ENCODE measurements around the gene GAGE13.
"Not testable (repeated sequence)": the region's sequence is repeated elsewhere in the genome, so short reads cannot be mapped to it uniquely, and the experiment has no call there.

GAGE13 gene, protein sequence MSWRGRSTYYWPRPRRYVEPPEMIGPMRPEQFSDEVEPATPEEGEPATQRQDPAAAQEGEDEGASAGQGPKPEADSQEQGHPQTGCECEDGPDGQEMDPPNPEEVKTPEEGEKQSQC

DNA sequence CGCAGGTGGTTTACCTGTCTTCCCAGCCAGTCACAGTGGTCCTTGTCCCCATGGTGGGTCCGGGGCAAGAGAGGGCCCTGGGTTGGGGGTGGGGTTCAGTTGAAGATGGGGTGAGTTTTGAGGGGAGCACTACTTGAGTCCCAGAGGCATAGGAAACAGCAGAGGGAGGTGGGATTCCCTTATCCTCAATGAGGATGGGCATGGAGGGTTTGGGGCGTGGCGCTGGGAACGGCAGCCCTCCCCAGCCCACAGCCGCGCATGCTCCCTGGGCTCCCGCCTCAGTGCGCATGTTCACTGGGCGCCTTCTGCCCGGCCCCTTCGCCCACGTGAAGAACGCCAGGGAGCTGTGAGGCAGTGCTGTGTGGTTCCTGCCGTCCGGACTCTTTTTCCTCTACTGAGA is at the start of gene GAGE13:
Gene GAGE13, plus strand, starts transcription at position 301 of the 400 bp plus-strand sequence. CDS start 1,156 bp downstream, outside the sequence.
- DNase-seq: not testable (repeated sequence)

GRCh38 chrX:49282647-49283011 is 48.8 kb upstream of the GAGE13 start:
- no peak for DNase-seq

DNA sequence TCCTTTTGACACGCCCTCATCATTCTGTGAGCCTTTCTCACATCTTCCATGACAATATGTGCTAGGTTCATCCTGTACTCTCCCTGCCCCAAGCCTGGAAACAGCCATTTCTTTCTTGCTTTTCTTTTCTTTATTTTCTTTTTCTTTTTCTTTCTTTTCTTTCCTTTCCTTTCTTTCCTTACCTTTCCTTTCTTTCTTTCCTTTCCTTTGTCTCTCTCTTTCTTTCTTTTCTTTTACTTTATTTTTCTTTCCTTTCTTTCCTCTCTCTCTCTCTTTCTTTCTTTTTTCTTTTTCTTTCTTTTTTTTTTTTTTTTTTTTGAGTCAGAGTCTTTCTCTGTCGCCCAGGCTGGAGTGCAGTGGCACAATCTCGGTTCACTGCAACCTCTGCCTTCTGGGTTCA is 47.2 kb upstream of the GAGE13 start:
- no peak for DNase-seq

- no peak for DNase-seq
These were observed 45.2 kb upstream of the GAGE13 start for GRCh38 chrX:49286136-49286535.

DNA sequence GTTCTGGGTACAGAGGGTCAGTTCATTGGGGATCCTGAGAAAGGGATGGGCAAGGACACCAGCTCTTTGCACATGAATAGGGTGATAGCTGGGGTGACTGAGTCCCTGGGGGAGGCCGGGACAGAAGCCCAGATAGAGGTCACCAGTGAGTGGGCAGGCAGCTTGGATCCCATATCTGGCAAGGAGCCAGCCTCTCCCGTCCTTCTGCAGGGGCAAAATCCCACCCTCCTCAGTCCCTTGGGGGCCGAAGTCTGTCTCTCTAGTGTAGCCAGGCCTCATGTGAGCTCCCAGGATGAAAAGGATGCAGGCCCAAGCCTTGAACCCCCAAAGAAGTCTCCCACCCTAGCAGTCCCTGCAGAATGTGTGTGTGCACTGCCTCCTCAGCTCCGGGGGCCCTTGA is 44.8 kb upstream of the GAGE13 start:
- no peak for DNase-seq

DNA sequence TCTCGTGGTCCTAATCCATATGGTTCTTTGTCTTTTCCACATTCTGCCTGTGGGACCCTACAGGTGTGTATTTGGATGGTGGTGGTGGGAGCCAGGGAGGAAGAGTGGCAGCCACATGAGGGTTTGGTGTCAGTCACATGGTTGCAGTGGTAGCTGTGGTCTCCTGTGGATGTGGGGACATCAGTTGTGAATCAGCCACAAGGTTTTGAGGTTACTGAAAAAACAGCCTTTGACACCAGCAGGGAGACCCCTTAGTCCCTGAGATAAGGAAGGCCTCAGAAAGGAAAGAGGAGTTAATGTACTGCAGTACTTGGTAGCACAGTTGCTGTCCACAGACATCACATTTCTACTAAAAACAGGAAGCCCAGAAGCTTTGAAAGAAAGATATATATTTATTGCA is 43.7 kb upstream of the GAGE13 start:
- no peak for DNase-seq

GRCh38 chrX:49290215-49290614 is 41.2 kb upstream of the GAGE13 start:
- DNase-seq: no peak

- peak; percentile 18 to 53 (median 48) for DNase-seq
These were observed 39.6 kb upstream of the GAGE13 start for GRCh38 chrX:49291615-49292337.

GRCh38 chrX:49292400-49293362 is 38.7 kb upstream of the GAGE13 start:
- DNase-seq: peak in 1 of 4 experiments; percentile 5

DNA sequence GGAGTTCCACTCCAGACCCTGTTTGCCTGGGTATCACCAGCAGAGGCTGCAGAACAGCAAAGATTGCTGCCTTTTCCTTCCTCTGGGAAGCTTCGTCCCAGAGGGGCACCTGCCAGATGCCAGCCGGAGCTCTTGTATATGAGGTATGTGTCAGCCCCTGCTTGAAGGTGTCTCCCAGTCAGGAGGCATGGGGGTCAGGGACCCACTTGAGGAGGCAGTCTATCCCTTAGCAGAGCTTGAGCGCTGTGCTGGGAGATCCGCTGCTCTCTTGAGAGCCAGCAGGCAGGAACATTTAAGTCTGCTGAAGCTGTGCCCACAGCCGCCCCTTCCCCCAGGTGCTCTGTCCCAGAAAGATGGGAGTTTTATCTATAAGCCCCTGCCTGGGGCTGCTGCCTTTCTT is 32.1 kb upstream of the GAGE13 start:
- DNase-seq: not testable (repeated sequence)

DNA sequence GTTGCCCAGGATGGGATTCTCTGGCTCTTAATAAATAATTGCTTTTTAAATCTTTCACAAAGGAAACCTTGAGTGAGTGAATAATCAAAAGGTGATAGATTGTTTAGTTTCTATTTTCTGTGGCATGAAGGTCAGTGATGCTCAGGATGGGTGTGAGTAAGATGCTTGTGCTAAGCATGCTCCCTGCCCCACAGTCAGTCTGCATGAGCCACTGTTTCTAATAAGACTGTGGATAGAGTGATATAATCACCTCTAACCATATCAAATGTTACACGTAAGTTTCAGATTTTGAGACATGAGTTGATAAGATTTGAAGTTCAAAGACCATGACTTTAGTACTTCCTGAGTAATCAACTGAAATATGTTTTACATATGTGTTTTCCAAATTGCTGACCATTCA is 30.7 kb upstream of the GAGE13 start:
- DNase-seq: no peak

GRCh38 chrX:49303346-49303745 is 28.0 kb upstream of the GAGE13 start, which contains the start of gene GAGE10:
GAGE10 (plus strand) TSS chrX:49303646; CDS start chrX:49304860, 1,214 bp downstream.
- no peak for DNase-seq

DNA sequence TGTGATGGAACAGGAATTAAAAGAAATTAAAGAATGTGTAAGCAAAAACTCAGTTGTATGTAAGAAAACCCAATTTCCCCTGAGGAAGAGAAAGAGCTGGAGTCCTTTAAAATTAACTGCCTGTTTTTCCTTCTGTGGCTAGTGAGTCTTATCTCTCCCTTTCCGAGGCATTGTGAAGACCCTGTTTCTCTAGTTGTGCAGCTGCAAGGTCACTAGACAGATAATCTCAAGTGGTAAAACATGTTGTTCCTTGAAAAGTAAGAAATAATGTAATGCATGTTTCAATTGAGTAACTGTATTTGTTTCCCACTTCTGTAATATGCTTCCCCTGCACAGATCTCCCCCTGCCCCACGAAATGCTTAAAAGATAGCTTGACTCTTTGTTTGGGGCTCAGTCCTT is 23.6 kb upstream of the GAGE13 start:
- not testable (repeated sequence) for DNase-seq

- DNase-seq: peak in 1 of 4 experiments; percentile 7
These were observed 22.6 kb upstream of the GAGE13 start for GRCh38 chrX:49308604-49309269.

GRCh38 chrX:49309401-49309981 is 21.9 kb upstream of the GAGE13 start:
- DNase-seq: peak in 1 of 4 experiments; percentile 4

- no peak for DNase-seq
These were observed 21.0 kb upstream of the GAGE13 start for GRCh38 chrX:49310371-49310770.

GRCh38 chrX:49312176-49312575 is 19.2 kb upstream of the GAGE13 start:
- DNase-seq: no peak

DNA sequence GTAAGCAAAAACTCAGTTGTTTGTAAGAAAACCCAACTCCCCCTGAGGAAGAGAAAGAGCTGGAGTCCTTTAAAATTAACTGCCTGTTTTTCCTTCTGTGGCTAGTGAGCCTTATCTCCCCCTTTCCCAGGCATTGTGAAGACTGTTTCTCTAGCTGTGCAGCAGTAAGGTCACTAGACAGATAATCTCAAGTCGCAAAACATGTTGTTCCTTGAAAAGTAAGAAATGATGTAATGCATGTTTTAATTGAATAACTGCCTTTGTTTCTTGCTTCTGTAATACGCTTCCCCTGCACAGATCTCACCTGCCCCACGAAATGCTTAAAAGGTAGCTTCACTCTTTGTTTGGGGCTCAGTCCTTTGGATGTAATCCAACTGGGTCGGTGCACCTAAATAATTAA is 15.3 kb upstream of the GAGE13 start:
- no peak for DNase-seq

GRCh38 chrX:49321737-49322136 is 9.6 kb upstream of the GAGE13 start, which contains the start of gene GAGE12J:
GAGE12J (plus strand) TSS chrX:49322037; CDS start chrX:49323194, 1,157 bp downstream.
- not testable (repeated sequence) for DNase-seq

DNA sequence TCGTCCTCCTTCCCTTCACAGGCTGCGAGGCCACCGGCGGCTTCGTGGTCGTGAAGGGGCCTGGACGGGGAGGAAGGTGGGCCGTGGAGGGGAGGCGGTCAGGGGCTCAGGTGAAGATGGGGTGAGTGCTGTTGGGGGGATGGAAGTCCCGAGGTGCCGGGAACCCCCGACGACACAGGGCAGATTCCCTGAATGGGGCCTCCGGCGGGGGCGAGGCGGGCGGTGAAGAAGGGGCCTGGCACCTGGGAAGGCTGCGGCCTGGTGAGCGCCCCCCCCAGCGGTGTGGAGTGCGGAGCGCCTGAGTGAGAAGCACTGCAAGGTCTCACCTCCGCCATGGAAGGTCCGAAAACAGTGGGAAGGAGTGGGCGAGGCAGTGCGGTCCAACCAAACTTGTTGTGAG is 9.1 kb upstream of the GAGE13 start:
- not testable (repeated sequence) for DNase-seq

GRCh38 chrX:49323735-49324134 is 7.6 kb upstream of the GAGE13 start:
- not testable (repeated sequence) for DNase-seq

GRCh38 chrX:49330421-49330820 is 961 bp upstream of the GAGE13 start:
- DNase-seq: not testable (repeated sequence)

All from activated naive CD4-positive, alpha-beta T cell (primary cell).